Right renal pelvis (tissue), 4 donors: Measurements from ENCODE around the gene SOCS4. TPM values are rescaled to one million over a fixed set of nuclear protein-coding genes. Genes with fewer than 3 reads are reported as not detected.
"Not testable (repeated sequence)": the region's sequence is repeated elsewhere in the genome, so short reads cannot be mapped to it uniquely, and the experiment has no call there.

Source experiments
- DNase-seq, 4 donors: peaks; one replicate each; pipeline ENCODE4 v3.0.0-alpha.2; 2013; ENCODE audit warnings: low read depth in 4 of 4, low spot score in 3 of 4, missing footprints in 1 of 4
- polyA plus RNA-seq, 4 donors: library from polyadenylated mRNA; unstranded; fragments of 120-200 nt; gene quantifications; one replicate each; pipeline ENCODE4 v1.2.1, GENCODE V29; 2013; ENCODE audit not compliant: insufficient read length in 4 of 4

Gene SOCS4, protein sequence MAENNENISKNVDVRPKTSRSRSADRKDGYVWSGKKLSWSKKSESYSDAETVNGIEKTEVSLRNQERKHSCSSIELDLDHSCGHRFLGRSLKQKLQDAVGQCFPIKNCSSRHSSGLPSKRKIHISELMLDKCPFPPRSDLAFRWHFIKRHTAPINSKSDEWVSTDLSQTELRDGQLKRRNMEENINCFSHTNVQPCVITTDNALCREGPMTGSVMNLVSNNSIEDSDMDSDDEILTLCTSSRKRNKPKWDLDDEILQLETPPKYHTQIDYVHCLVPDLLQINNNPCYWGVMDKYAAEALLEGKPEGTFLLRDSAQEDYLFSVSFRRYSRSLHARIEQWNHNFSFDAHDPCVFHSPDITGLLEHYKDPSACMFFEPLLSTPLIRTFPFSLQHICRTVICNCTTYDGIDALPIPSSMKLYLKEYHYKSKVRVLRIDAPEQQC
- polyA plus RNA-seq: 10 to 100 TPM; 18.0 to 22.4 (median 21.7) TPM

DNA sequence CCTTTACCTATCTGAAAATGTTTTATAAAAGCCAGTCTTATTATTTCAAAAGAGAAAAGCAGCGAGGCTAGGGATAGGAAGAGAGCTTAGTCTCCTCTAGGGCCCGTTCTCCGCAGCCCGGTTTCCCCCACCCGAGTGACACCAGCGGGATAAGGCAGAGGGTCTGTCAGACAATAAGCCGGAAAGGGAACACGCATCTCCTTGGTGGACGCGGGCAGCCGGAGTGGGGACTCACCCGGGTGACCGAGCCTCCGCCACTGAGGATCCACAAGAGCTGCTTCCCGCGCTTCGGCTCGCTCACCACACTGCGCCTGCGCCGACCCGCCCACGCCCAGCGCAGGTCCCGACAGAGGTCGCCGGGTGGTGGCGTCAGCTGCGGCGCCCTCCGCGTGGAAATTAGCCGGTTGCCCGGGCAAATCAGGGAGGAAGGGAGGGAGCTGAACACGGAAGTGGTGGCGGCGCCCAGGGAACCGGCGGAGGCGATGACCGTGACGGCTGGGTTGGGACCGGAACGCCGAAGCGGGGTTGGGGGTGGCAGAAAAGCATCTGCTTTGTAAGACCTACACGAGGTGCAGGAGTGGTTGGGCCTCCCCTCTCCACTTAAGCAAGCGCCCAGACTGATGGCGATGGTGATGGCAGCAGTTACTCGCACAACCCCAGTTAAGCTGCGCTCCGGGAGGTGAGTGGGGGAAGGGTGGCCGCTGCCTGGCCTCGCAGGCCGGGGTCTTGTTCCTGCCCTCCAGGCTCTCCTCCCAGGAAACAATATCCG, at the start of gene SOCS4, which contains the start of gene WDHD1:
Gene SOCS4, plus strand, starts transcription at position 444 of the 769 bp plus-strand sequence. CDS start 15,806 bp downstream, outside the sequence.
Gene WDHD1, minus strand, starts transcription at position 307 of the 769 bp plus-strand sequence. CDS start 312 bp downstream, outside the sequence.
- DNase-seq: peak; percentile 82 to 90 (median 86)

GRCh38 chr14:54979039-54979438, 48.0 kb upstream of the SOCS4 start:
- no peak for DNase-seq

- no peak for DNase-seq
Observed at GRCh38 chr14:54981698-54982097, 45.3 kb upstream of the SOCS4 start.

GRCh38 chr14:54985156-54985555, 41.9 kb upstream of the SOCS4 start:
- no peak for DNase-seq

DNA sequence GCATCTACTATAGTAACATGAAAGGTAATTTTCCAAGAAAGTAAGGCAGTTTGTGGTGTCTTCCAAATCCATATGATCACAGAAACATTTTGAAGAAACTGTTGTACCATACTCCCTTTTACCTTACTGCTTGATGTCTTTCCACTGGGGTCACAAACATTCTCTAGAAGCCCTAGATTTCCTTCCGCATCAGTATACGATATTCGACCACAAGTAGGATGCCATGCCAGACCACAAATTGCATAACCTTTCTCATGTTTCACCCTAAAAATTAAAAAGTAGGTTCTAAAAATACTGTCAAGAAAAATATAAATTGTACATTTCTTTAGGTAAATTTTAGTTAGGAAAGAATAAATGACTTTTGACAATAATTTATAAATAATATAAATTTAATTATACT, 26.7 kb upstream of the SOCS4 start:
- no peak for DNase-seq

DNA sequence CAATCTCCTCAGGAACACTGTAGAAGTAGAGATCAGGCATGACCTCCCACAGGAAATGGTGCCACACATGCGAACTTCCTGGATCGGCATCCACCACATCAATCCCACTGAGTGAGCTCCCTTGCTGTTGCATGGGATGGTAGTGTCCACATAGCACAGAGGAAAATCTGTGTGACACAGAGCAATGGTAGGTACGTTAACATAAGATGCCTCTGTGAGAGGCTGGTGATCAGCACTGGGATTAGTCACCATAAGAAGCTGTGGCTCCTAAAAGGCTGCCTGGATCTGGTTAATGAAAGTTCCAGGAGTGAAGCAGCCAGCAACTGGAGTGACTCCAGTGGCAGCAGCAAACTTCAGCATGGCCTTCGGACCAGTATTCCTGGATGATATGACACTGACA, 22.0 kb upstream of the SOCS4 start:
- DNase-seq: no peak

DNA sequence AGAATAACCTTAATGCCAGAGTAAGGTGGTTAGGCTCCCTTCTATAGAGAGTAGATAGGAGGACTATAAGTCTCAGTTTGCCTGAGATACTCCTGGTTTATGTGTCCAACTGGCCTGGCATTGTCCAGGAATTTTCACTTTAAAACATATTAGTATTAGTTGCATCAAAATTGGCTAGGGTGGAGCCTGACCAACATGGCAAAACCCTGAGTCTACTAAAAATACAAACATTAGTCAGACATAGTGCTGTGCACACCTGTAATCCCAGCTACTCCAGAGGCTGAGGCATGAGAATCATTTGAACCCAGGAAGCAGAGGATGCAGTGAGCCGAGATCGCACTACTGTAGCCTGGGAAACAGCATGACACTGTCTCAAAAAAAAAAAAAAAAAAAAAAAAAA, 12.0 kb upstream of the SOCS4 start:
- no peak for DNase-seq

- no peak for DNase-seq
Observed at GRCh38 chr14:55019968-55020554, 7.0 kb upstream of the SOCS4 start.

GRCh38 chr14:55024365-55024764, 2.7 kb upstream of the SOCS4 start:
- DNase-seq: not testable (repeated sequence)

DNA sequence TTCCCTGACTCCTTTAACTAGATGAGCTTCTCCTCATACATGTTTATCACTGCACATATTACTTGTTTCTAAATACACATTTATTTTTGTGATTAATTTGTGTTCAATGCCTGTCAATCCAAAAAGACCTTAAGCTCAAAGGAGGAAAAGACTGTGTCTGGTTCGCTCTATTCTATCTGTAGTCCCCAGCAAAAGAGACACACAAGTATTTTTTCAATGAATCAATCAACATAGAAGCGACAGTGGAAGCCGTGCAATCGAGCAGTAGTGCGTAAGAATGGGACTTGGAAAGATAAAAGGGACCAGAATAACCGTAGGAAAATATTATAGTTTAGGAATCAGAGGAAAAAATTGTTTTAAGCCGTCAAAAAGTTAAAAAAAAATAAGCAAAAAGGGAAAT, 1.1 kb upstream of the SOCS4 start:
- DNase-seq: no peak

DNA sequence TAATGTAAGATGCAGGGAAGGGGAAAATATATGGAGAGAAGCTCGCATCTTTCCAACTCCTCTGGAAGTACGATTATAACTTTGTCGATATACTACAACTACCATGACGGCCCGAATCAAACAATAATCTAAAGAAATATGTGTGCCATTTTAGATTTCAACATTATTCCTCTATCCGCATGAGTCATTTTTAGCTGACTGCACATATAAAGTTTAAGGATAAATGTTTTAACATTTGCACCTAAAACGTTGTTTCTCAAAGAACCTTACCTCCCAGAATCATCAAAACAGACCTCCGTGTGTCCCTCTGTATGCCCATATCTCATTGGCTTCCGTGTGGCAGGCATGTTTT, 619 bp upstream of the SOCS4 start:
- no peak for DNase-seq

- DNase-seq: no peak
Observed at GRCh38 chr14:55028066-55028465, 1.0 kb downstream of the SOCS4 start.

GRCh38 chr14:55028476-55028875, 1.4 kb downstream of the SOCS4 start:
- DNase-seq: no peak

DNA sequence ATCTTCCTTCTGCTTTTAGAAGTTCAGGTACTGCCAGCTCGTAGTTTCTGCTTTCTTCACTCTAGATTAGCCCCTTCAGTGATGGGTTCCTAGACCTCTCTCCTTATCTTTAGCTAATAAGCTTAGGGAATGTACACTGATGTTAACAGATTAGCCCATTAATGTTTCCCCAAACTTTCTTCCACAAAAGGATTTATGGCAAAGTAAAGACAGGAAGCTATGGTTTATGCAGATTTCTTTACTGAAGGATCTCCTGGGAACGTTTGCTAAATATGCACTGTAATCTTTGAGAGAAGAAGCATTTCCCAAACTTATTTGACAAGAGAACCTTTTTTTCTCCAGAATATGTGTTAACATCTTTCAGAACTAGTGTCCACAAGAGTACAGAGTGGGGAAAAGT, 4.2 kb downstream of the SOCS4 start:
- DNase-seq: no peak

- not testable (repeated sequence) for DNase-seq
Observed at GRCh38 chr14:55037995-55038394, 11.0 kb downstream of the SOCS4 start.

DNA sequence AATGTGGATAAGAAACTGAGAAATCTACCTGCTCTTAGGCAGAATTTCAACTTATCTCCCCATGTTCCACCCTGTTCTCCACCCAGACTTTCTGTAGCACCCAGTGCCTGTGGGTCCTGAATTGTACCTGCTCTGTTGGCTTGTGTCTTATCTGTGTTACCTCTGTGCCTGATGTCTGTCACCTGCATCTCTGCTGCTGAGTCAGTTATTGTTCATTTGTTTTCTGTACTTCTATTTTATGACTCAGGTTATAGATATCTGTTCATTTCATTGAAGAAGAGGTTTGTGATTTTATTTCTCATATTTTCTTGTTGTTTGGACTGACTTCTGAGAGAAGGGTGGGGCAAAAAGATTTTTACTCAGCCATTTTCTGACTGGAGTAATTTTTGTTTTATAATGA, 11.7 kb downstream of the SOCS4 start:
- no peak for DNase-seq

DNA sequence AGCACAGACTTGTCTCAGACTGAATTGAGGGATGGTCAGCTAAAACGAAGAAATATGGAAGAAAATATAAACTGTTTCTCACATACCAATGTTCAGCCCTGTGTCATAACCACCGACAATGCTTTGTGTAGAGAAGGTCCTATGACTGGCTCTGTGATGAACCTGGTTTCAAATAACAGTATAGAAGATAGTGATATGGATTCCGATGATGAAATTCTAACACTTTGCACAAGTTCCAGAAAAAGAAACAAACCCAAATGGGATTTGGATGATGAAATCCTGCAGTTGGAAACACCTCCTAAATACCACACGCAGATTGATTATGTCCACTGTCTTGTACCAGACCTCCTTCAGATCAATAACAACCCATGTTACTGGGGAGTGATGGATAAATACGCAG, 16.5 kb downstream of the SOCS4 start:
- DNase-seq: no peak

DNA sequence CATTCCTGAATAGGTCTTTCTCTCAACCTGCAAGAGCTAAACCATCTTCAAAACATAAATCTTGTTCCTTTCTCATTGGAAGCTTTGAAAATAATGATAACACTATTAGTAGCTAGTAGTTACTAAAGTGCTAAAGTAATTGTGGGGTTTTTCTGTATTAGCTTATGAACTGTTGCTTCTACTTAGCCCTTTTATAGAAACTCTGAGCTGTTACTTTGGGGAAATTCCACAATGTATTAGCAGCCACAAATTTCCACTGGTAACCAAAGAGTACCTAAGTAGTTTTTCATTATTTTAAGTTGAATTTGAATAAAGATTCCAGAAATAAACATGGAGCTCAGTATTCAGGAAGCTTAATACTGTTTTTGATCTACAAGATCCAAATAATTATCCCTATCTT, 18.1 kb downstream of the SOCS4 start:
- DNase-seq: no peak

DNA sequence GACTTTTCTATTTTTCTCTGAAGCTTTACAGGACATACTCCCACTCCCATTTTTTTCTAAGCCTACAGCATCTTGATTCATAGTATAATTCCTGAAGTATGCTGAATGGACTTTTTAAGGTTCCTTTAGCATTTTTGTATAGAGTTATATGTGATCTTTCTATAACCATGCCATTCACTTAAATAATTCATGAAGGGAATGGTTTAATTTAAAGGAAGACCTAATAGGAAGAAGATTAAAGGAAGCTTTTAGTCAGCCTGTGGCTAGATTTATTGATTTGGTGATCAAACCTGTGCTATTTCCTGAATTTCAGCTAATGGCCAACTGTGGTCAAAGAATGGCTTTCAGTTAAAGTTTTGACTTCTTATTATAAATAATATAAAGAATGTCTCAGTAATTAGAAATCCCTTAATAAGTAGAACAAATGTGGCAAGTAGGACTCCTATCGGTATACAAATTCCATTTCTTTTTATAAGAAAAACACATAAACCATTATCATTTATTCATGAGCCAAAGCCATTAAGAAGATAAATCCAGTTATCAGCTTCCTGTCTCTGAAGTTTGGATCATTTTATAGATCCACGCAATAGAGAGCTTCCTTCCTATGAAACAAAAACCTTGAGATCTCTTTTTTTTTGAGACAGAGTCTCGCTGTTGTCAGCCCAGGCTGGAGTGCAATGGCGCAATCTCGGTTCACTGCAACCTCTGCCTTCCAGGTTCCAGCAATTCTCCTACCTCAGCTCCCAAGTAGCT, 20.4 kb downstream of the SOCS4 start:
- no peak for DNase-seq

DNA sequence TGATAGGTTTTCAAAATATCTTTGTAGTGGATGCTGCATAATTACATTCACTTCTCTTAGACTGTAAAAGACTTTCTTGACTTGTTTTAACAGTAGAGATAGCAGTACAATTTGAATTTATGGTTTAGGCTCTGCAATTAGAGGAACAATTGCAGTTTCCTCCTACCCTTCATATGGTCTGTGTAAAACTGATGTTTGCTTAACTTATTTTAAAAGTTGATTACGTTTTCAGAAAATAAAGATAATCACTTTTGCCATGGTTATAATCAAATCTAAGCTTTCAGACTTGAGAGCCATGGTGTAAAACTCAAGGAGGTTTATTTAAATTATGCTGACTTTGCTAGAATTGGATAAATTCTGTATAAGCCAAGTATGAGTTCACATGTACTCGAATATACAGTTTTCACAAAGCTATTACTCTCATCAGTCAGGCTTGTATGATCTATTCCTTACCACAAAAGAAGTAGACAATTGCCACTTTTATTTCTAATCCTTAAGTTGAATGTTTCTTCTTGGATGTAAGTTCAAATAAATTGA, 21.9 kb downstream of the SOCS4 start:
- no peak for DNase-seq

GRCh38 chr14:55051165-55051422, 24.1 kb downstream of the SOCS4 start:
- no peak for DNase-seq
